GM12873 (cell line): ENCODE measurements around the gene METTL25B.

ENCODE experiments used
- TF ChIP-seq, protein P1 (sequence below): IDR thresholded peaks from 2 replicates; pipeline ENCODE4 v1.5.1; 2012; ENCODE audit warnings: low read depth, mild to moderate bottlenecking, moderate library complexity, low read length, control low read depth; ENCODE audit not compliant: insufficient read depth; ENCODE audit errors: missing control alignments

The METTL25B gene

DNA sequence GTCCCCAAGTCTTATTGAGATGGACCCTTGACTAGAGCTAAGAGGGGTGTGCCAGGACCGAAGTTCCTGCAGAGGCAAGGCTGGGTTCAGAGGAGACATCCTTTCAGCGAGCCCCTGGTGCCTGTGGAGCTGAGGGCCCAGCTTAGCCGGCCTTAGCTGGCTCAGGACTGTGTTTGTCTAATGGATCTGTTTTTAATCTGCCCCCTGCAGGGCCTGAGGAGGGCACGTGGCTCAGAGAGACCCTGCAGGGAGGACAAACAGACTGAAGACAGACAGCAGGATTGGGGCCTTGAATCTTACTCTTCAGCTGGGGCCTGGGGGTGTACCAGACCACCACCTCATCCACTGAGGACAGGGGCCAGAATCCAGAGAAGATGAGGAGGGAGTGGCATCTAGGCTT is 24.5 kb upstream of the METTL25B start:
- TF ChIP-seq, protein P1, sequence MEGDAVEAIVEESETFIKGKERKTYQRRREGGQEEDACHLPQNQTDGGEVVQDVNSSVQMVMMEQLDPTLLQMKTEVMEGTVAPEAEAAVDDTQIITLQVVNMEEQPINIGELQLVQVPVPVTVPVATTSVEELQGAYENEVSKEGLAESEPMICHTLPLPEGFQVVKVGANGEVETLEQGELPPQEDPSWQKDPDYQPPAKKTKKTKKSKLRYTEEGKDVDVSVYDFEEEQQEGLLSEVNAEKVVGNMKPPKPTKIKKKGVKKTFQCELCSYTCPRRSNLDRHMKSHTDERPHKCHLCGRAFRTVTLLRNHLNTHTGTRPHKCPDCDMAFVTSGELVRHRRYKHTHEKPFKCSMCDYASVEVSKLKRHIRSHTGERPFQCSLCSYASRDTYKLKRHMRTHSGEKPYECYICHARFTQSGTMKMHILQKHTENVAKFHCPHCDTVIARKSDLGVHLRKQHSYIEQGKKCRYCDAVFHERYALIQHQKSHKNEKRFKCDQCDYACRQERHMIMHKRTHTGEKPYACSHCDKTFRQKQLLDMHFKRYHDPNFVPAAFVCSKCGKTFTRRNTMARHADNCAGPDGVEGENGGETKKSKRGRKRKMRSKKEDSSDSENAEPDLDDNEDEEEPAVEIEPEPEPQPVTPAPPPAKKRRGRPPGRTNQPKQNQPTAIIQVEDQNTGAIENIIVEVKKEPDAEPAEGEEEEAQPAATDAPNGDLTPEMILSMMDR = no peak

DNA sequence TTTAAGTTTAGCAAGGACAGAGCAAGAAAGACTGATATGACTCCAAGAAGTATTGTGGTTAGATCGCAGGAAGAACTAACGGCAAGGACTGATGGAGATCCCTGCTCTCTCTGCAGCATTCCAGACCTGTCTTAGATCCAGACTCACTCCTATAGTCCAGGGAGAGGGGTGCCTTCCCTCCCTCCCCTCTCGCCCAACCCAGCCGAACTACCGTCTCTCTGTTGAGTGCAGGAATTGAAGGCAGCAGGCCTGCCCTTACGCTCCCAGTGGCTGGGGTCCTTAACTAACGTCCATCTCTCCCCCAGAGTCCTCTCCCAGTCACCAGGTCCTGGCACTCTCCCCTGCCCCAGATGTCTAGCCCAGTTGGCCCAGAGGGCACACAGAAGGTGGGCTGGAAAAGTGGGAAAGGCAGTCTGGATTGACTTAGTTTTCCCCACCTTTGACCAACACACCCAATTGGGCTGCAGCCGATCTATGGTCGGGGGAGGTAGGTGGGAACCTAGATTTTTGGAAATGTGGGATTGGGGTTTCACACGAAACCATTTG is 24.0 kb upstream of the METTL25B start:
- TF ChIP-seq, protein P1 = no peak

DNA sequence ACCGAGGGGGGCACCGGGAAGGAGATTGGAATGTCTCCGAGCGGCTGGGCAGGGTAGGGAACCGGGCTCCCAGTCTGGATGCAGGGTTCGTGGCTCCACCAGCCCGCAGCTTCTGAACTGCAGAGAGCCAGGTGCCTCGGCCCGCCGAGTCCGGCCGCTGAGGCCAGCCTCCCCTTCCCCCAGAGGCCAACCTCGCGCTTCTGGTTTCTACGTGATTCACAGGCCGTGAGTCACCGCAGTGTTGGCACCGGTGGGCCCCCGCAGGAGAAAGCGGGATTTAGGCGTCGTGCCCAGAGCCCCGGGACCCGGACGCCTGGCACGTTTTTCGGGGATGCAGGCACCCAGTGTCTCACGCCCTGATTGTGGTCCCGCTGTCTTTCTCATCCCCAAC is 23.3 kb upstream of the METTL25B start:
- TF ChIP-seq, protein P1 = no peak

DNA sequence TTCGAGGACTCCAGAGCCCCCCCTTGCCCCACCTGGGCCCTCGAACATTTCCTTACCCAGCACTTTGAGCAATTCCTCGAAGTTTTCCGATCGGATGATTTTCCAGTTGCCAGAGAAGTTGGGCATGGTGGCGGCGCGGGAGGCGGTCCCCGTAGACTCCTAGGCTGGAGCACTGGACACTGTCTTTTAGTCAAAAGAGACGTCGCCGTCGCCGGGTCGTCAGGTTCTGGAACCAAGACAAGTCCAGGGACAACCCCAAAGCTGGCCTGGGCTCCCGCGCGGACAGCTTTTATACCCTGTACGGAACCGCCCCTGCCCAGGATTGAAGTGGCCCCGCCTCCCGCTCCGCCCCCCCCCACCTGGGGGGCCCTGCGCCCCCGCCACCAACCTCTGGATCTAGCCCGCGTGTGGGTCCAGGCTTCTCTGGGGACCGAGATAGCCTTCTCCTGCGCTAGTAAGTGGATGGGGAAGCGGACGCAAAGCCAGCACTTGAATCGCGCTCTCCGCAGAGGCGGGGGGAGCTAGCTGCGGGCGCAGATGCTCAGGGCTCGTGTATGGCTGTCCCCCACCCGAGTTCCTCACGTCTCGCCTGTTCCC is 22.9 kb upstream of the METTL25B start, which contains the start of gene CRABP2:
Gene CRABP2, minus strand, starts transcription at position 263 of the 597 bp plus-strand sequence. Its CDS starts 137 bp downstream, at position 126.
- TF ChIP-seq, protein P1 = no peak

DNA sequence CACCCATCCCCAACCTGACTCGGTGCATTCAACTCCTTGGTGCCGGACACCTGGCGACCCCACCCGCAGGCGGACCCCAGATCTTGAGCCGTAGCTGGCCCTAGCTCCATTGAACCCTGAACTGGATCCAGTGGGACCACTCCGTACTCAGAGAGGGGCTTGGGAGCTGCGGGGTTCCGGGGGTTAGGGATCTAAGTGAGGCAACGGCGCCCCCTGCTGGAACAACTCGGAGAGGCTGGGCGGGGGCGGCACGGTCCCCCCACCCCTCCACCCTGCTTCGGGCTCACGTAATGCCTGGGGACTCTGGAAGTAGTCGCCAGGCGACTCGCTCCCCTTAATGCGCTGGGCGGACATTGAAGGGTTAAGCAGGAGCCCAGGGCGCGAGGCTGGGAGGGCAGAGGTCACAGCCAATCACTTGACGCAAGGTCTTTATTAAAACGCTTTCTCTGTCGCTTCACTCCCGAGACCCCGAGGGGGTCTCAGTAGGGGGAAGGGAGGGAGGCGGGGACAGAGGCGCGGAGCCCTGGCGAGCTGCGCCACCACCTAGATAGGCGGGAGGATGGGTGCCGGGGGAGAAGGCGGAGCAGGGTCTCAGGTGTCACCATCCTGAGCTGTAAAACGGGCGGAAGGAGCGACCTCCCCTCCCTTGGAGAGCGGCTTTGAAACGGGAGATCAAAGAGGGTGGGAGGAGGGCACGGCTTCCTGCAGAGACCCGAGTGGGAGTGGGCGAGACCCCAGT is 22.2 kb upstream of the METTL25B start:
- TF ChIP-seq, protein P1 = peak; percentile 80

DNA sequence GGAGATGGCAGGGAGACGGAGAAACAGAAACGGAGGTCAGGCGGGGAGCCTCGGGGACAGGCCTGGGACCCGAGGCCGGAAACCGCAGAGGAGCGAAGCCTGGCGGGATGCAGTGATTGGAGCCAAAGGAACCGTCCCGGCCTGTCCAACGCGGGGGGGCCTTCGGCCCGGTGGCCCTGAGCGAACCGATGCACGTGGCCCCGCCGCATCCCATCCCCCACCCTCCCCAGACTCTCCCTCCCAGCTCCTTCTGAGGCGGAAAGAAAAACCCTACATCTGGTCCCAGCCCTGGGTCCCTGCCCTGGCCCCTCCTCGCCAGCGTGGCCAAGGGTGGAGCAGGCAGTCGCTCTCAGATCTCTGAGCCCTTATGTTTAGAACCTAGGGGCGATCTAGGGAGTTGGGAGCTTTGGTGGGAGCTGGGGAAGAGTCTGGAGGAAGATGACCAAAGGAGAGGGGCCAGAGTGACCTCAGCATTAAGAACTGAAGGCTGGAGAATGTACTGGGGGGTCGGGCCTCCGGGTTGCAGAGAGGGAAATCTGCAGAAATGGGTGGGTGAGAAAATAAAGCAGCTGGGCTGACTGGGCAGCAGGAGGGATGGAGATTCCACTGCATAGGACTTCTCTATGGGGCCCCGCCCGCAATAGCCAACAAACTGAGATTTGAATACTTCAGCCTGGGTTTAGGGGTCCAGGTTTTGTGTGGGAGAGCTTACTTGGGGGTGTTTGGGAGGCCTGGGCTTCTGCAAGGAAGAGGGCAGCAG is 21.4 kb upstream of the METTL25B start:
- TF ChIP-seq, protein P1 = no peak
